MM.1S (cell line): ENCODE data around the gene ARHGEF2.

Source experiments
- EZH2 ChIP-seq: fragments of 300-600 bp; sonication (generic); optimal IDR thresholded peaks from 2 replicates; pipeline ENCODE3; 2017; ENCODE audit warnings: low read depth, mild to moderate bottlenecking, antibody characterized with exemption, low read length, mixed read lengths
- EZH2phosphoT487 ChIP-seq: fragments of 300-600 bp; sonication (generic); IDR thresholded peaks from 2 replicates; pipeline ENCODE4 v1.6.1; 2018; ENCODE audit warnings: antibody characterized with exemption, low read length
- TF ChIP-seq, protein P1 (sequence below): fragments of 300-600 bp; sonication (generic); IDR thresholded peaks from 2 replicates; pipeline ENCODE4 v1.5.1; 2016; ENCODE audit warnings: antibody characterized with exemption, low read length, mixed read lengths

- TF ChIP-seq, protein P1, sequence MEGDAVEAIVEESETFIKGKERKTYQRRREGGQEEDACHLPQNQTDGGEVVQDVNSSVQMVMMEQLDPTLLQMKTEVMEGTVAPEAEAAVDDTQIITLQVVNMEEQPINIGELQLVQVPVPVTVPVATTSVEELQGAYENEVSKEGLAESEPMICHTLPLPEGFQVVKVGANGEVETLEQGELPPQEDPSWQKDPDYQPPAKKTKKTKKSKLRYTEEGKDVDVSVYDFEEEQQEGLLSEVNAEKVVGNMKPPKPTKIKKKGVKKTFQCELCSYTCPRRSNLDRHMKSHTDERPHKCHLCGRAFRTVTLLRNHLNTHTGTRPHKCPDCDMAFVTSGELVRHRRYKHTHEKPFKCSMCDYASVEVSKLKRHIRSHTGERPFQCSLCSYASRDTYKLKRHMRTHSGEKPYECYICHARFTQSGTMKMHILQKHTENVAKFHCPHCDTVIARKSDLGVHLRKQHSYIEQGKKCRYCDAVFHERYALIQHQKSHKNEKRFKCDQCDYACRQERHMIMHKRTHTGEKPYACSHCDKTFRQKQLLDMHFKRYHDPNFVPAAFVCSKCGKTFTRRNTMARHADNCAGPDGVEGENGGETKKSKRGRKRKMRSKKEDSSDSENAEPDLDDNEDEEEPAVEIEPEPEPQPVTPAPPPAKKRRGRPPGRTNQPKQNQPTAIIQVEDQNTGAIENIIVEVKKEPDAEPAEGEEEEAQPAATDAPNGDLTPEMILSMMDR, result no peak
- TF ChIP-seq EZH2 (no peak), EZH2phosphoT487 (no peak)
Observed at GRCh38 chr1:155947741-155948140, 30.6 kb downstream of the ARHGEF2 start.
